ENCODE results near the gene AFG3L2.

The AFG3L2 gene

DNA sequence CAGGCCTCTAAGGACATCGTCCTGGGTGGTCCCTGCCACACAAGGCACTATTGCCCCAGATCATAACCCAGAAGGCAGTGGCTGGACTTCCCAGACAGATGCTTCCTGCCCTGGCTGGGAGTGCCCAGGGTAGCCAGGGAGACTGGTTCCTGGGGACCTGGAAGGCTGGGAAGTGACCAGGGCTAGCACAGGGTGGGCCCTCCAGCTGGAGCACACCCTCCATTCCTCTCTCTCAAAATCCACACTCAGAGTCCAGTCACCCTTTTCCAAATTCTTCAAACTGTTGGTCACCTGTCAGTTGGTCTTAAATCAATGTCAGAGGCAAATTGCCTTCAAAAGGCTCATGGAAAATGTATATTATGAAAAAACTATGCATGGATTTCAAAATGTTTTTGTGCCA lies 80.6 kb downstream of the AFG3L2 start:
- FAIRE-seq: no peak

DNA sequence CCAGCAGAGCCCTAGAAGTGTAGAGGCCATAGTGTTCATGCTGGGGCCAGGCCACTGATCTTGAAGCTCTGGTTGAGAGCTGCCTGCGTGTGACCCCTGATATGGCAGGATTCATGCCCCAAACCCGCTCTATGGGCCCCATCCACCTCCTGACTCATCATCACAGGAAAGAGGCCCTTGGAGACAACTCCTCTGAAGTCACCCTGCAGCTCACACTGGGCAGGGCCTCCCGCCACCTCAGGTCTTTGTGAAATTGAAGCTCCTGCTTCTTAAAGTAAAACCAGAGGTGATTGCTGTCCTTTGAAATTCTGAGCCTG lies 81.0 kb downstream of the AFG3L2 start:
- no peak for FAIRE-seq

DNA sequence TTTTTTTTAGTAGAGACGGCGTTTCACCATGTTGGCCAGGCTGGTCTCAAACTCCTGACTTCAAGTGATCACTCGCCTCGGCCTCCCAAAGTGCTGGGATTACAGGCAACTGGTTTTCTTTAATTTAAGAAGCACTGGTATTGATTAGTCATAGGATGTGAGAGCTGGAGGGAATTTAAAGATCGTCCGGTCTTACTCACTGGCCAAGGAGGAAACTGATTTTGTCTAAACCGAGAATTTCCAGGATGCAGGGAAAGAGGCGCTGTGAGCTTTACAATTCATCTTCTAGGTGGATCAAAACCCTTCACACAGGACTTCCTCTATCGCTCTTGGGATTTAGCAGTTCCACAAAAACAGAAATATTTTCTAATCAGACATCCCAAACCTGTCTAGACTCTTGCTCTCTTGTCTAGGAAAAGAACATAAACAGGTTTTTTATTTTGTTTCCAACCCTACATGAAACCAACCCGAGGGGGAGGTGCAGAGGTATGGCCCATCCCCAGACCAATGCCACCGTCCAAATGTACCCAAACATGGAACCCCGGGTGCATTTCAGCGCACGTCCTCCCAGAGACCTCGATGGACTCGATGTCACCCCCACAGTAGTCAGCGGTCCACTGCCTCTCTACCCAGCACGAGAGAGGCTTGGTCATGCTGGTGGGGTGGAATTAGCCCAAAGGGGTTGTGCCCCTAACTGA lies 81.5 kb downstream of the AFG3L2 start:
- FAIRE-seq: no peak

DNA sequence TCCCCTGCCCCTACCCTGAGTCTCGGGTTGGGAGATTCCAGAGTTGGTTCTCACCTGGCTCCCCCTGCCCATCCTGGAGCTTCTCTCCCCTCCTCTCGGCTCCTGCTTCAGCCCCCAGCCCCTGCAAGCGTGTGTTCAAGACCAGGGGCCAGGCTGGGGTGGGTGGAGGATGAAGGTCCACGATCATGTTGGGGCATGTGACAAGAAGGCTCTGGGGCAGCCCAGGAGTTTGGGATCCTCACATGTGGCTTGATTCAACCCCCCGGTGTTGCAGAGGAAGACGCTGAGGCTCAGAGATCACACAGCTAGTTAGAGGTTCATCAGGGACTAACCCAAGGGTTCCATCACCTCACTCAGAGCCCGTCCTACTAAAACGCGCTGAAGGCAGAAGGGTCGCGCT lies 83.2 kb downstream of the AFG3L2 start:
- FAIRE-seq: no peak

DNA sequence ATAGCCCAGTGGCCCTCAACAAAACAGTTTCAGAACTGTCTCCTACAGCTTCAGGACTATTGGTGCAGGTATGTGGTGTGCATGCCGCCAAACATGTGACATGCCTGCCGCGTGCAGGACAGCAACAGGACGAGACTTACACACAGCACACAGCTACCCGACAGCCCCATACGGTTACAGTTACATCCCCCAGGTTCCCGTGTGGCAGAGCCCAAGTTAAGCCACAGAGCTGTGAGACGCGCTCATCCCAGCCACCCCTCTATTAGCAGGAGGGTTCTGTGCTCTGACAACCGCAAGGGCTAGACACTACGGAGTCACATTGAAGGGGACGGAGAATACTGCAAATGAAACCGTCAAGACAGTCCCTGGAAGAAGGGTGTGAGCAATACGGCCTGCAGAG lies 85.3 kb downstream of the AFG3L2 start:
- no peak for FAIRE-seq

DNA sequence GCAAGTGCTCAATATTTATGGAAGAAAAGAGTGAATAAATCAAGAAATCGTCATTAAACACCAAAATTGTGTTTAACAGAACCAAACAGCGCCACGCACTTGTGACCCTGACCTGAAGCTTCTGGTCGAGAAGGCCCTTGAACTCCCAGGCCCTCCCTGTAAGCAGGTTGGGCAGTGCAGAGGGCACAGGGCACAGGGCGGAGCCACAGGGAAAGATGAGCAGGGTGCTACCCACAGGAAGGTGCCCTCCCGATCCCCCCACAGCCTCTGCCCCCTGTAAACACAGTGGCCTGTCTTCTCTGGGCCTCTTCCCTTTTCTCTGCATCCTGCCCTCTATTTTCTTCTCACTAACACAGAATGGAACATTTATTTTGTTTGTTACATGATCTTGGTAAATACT lies 85.9 kb downstream of the AFG3L2 start:
- FAIRE-seq: no peak

DNA sequence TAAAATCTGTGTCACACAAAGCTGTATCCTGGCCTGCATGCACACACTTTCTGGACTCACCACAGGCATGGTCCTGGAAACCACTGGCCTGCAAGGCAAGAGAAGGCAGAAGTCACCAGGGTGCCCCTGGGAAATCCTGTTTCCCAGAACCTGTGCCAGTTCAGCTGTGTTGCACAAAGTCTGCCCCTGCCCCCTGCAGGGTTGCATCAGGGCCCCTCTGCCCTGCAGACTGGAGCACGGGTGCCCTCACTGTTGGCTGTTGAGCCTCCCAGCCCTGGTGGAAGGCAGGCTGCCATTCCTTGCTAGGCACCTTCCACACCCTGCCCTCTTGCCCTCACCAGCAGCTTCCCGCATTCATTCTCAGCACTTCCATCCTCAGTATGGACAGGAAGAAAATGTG lies 86.9 kb downstream of the AFG3L2 start:
- no peak for FAIRE-seq

DNA sequence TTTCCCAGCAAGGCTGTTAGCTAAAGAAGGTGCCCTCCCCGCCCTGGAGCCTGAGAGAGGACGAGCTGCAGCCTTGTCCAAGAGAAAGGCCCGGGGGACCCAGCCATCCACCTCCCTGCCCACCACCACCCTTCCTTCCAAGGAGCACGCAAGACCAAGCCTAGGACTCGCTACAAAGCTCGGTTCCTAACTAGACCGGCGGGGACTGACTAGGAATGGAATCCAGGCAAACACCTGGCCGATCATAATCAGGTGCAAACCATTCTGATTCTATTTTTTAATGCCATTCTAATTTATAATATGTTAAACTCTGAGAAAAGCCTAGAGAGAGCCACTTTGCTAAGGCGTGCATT lies 88.6 kb downstream of the AFG3L2 start:
- FAIRE-seq: no peak

DNA sequence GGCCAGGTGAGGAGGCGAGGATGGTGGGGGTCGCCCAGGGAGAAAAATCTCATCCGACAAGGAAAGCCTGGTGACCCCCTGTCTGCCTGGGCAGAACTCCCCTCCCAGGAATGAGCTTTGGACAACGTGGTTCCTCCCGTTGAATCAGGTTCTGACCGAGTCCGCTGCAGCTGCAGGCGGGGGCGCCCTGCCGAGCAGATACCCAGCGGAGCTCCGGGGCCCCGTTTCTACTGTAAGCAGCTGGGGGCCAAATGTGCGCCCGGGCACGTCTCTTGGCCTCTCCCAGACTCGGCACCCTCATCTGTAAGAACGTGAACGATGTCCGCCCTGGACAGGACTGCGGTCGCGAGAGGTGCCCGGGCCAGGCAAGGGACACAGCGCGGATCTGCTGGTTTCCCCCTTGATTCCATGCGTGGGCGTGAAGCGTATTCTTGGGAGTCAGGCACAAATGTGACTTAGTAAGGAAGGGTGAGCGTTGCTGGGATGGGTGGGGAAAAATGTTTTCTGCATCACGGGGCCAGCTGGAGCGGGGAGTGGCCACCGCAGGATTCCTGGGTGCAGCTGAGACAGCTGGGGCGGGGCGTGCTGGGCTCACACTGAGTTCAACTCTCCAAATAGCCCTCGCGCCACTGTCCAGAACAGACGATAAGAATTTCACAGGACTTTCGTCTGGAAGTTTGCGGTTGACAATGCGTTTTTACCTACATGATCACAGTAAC lies 89.2 kb downstream of the AFG3L2 start:
- no peak for FAIRE-seq

DNA sequence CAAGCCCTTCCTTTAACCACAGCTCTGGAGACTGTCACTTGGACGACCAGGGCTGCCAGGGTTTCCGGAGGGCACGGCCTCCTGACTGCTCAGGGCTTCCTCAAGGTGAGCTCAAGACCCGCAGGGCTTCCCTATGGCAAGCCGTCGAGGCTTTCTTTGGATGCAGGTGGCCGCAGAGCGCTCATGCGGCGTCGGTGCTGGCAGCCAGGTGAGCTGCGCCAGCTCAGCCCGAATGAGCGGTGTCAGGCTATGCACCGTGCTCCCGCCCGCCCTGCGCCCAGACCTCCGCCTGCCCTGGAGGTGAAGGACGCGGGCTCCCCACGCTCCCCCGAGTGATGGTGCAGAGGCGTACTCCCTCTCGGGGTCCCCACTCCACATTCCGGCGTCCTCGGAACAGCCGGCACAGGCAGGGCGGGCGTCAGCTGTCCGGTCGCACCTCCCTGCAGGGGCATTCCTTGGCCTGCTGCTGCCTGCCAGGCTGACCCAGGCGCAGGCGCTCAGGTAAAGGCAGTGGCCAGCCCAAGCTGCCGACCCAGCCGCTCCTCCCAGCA lies 89.8 kb downstream of the AFG3L2 start:
- FAIRE-seq: no peak

DNA sequence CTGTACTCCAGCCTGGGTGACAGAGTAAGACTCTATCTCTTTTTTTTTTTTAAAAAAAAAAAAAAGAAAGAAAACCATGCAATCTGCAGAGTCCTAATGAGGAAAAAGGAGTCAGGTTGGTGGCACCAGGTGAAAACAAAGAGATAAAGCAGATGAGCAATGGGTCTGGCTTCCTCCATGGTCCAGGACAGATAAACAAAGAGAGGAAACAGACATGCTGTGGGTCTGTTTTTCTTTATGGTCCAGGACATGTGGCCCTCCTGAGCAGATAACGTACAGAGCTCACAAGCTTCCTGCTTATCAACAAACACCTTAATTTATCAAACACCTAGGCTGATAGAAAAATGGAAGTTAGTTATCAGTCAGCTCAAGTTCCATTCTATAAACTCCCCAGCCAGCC lies 93.4 kb downstream of the AFG3L2 start:
- FAIRE-seq: no peak

DNA sequence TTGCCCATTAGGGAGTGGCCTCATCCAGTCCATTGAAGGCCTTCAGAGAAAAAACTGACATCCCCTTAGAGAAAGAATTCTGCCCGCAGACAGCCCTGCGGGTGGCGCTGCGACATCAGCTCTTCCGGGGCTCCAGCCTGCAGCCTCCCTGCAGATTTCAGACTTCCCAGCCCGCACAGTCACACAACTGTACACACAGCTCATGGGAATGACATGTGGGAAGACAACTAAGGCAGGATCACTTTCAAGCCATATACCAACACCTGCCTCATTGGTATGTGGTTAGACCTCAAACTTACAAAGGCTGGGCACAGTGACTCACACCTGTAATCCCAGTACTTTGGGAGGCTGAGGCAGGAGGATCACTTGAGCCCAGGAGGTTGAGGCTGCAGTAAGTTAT lies 93.8 kb downstream of the AFG3L2 start:
- FAIRE-seq: no peak

DNA sequence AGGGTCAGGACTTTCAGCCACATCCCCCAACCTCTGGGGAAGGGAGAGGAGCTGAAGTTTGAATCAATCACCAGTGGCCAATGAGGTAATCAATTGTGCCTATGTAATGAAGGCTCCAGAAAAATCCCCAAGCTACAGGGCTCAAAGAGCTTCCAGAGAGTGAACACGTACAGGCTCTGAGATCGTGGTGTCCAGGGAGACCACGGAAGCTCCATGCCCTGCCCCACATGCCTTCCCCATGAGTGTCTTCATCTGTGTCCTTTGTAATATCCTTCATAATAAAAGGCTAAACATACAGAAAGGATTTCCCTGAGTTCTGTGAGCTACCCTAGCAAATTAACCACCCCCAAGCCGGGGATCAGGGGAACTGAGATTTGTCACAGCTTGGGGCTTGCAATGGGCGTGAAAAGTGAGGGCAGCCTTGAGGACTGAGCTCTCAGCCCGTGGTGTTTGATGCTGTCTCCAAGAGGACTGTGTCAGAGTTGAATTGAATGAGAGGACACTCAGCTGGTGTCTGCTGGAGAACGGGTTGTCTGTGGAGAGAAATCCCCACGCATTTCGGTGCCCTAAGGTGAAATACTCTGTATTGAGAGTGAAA lies 94.5 kb downstream of the AFG3L2 start:
- no peak for FAIRE-seq

DNA sequence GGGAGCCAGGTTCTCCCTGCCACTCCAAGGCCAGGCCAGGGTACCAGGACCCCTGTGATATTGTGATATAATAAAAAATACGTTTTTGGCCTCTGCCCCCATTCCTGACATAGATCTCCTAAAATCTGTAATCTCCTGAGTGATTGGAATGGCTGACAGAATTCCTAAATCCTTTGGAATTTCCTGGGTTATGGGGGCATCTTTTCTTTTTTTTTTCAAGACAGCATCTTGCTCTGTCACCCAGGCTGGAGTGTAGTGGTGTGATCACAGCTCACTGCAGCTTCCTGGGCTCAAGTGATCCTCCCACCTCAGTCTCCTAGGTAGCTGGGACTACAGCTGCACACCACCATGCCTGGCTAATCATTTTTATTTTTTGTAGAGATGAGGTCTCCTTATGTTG lies 95.2 kb downstream of the AFG3L2 start:
- FAIRE-seq: no peak

DNA sequence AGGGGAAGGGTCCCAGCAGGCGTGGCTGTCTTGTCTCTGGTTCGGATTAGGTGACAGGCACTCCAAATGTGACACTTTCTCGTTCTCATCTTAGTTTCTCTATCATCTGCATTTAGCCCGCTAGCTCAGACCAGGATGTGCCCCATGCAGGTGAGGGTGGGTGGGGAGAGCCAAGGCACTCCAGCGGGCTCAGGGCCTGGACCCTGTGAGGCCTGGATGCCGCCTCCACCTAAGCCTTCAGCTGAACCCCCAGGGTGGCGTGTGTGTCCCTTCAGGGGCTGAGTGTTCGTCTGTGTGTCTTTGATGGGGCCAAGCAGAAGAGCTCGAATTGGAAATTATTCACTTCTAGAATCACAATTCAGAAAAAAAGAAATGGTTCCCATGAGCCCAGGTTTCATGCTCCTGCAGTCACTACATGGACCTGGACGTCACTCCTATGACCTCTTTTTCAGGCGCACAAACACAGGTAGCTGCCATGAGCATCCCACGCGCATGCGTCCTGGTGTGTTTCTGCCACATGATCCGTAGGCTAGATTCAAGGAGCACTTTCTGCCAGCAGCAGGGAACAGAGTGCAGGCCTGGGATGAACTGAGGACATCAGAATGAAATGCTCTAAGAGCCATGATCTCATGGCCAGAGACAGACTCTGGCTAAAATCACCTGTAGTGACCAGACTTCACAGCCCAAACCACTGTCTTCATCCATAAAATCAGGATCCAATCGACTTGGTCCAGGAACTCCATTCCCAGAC lies 97.1 kb downstream of the AFG3L2 start:
- FAIRE-seq: no peak
